CD1c-positive myeloid dendritic cell (primary cell): ENCODE measurements around the gene BATF.

ENCODE experiments used
- DNase-seq: peaks from one replicate; pipeline ENCODE4 v3.0.0-alpha.2; 2016; ENCODE audit errors: extremely low spot score

The BATF gene

GRCh38 chr14:75499084-75499875 is 23.0 kb upstream of the BATF start:
- no peak for DNase-seq

GRCh38 chr14:75501080-75501479 is 21.2 kb upstream of the BATF start:
- no peak for DNase-seq

- no peak for DNase-seq
Observed at GRCh38 chr14:75504411-75504810, 17.9 kb upstream of the BATF start.

- DNase-seq = no peak
Observed at GRCh38 chr14:75506930-75507329, 15.3 kb upstream of the BATF start.

GRCh38 chr14:75510547-75510946 is 11.7 kb upstream of the BATF start:
- DNase-seq = no peak

GRCh38 chr14:75511201-75511600 is 11.1 kb upstream of the BATF start:
- no peak for DNase-seq

- no peak for DNase-seq
Observed at GRCh38 chr14:75513911-75514672, 8.2 kb upstream of the BATF start.

- peak; percentile 53 for DNase-seq
Observed at GRCh38 chr14:75514673-75515628, 7.3 kb upstream of the BATF start.

- DNase-seq = peak; percentile 72
Observed at GRCh38 chr14:75515629-75515996, 6.7 kb upstream of the BATF start.

GRCh38 chr14:75518625-75519024 is 3.6 kb upstream of the BATF start:
- peak; percentile 53 for DNase-seq

GRCh38 chr14:75519394-75519793 is 2.9 kb upstream of the BATF start:
- DNase-seq = no peak

GRCh38 chr14:75519826-75520728 is 2.2 kb upstream of the BATF start:
- DNase-seq = no peak

- no peak for DNase-seq
Observed at GRCh38 chr14:75520852-75521251, 1.4 kb upstream of the BATF start.

GRCh38 chr14:75521415-75522199 is 662 bp upstream of the BATF start:
- DNase-seq = no peak

GRCh38 chr14:75522983-75523318 is 682 bp downstream of the BATF start:
- DNase-seq = no peak

GRCh38 chr14:75523771-75524171 is 1.5 kb downstream of the BATF start:
- DNase-seq = peak; percentile 50

GRCh38 chr14:75525969-75526368 is 3.7 kb downstream of the BATF start:
- DNase-seq = no peak

GRCh38 chr14:75527449-75528163 is 5.3 kb downstream of the BATF start:
- no peak for DNase-seq

GRCh38 chr14:75531256-75531655 is 9.0 kb downstream of the BATF start:
- no peak for DNase-seq
